HG02970 (cell line): ENCODE results near the gene DBF4B.

ENCODE experiments used
- ATAC-seq: cut with Tn5 transposase; IDR thresholded peaks from one replicate; pipeline ENCODE4 v1.9.1; 2021; ENCODE audit warnings: mild to moderate bottlenecking, moderate library complexity, moderate number of reproducible peaks; ENCODE audit not compliant: unreplicated experiment, low FRiP score

DBF4B gene

GRCh38 chr17:44795421-44795820 lies 87.0 kb downstream of the DBF4B start:
- no peak for ATAC-seq

GRCh38 chr17:44795928-44796327 lies 87.5 kb downstream of the DBF4B start:
- no peak for ATAC-seq

GRCh38 chr17:44796731-44797130 lies 88.3 kb downstream of the DBF4B start:
- ATAC-seq = no peak

- ATAC-seq = no peak
Measured at GRCh38 chr17:44797802-44798201, 89.3 kb downstream of the DBF4B start.

- ATAC-seq = no peak
Measured at GRCh38 chr17:44798356-44798755, 89.9 kb downstream of the DBF4B start.
